ENCODE measurements around the gene CDHR5. TPM values are rescaled to one million over a fixed set of nuclear protein-coding genes. Genes with fewer than 3 reads are reported as not detected.

Gene CDHR5
- total and polyA plus RNA-seq, 2 experiments from 2014 or later, result 114 to 166 TPM

- TF ChIP-seq EZH2phosphoT487 (IDR thresholded peaks at IDR 0.05; ENCODE audit: low read depth, severe bottlenecking, unreplicated experiment) (no peak), EZH2 (IDR thresholded peaks at IDR 0.05; ENCODE audit: borderline replicate concordance) (no peak), CTCF (IDR thresholded peaks at IDR 0.05; ENCODE audit: poor library complexity) (no peak)
- 94% methylated on average over 18 of the region's 28 CpGs for WGBS (ENCODE audit: low lambda C conversion rate, missing lambda C conversion rate)
- peaks cover 5% of the 10 kb centered on the region for H3K4me1 ChIP-seq (ENCODE audit: insufficient read depth)
- peaks cover 17% of the 10 kb centered on the region for H4K20me1 ChIP-seq (ENCODE audit: insufficient read depth, poor library complexity, severe bottlenecking)
- H2AFZ ChIP-seq, result no peak overlapping the region
- no peak overlapping the region for H3K4me3 ChIP-seq
- no peaks in the 10 kb centered on the region for H3K36me3 ChIP-seq (replicated peaks; ENCODE audit: insufficient read depth, low read depth)
- H3K9me3 ChIP-seq (ENCODE audit: low read depth), result no peaks in the 10 kb centered on the region
- H3K9me2 ChIP-seq (replicated peaks; ENCODE audit: insufficient read depth), result no peaks in the 10 kb centered on the region
- DNase-seq (ENCODE audit: low spot score), result no peak
- H3K27me3 ChIP-seq, result no peaks in the 10 kb centered on the region
- H3K27ac ChIP-seq, result no peak overlapping the region
- no peak overlapping the region for H3K4me2 ChIP-seq
- no peaks in the 10 kb centered on the region for H3K79me2 ChIP-seq
Observed at GRCh38 chr11:609341-609811, 15.4 kb downstream of the CDHR5 start.

GRCh38 chr11:608791-609251 is 15.9 kb downstream of the CDHR5 start:
- Histone ChIP-seq H4K20me1 (ENCODE audit: insufficient read depth, poor library complexity, severe bottlenecking) (peaks cover 12% of the 10 kb centered on the region), H3K9me3 (ENCODE audit: low read depth) (no peaks in the 10 kb centered on the region), H3K36me3 (replicated peaks; ENCODE audit: insufficient read depth, low read depth) (no peaks in the 10 kb centered on the region), H3K4me2 (no peak overlapping the region), H3K9me2 (replicated peaks; ENCODE audit: insufficient read depth) (no peaks in the 10 kb centered on the region), H3K79me2 (no peaks in the 10 kb centered on the region), H3K4me1 (ENCODE audit: insufficient read depth) (peaks cover 2% of the 10 kb centered on the region), H3K27me3 (no peaks in the 10 kb centered on the region), H3K4me3 (no peak overlapping the region), H2AFZ (no peak overlapping the region), H3K27ac (no peak overlapping the region)
- TF ChIP-seq CTCF (IDR thresholded peaks at IDR 0.05; ENCODE audit: poor library complexity) (no peak), EZH2 (IDR thresholded peaks at IDR 0.05; ENCODE audit: borderline replicate concordance) (no peak)
- WGBS (ENCODE audit: low lambda C conversion rate, missing lambda C conversion rate), result 93% methylated on average over 25 of the region's 28 CpGs
- DNase-seq (ENCODE audit: low spot score), result no peak

GRCh38 chr11:607971-608659 is 16.6 kb downstream of the CDHR5 start:
- 96% methylated on average over 44 of the region's 45 CpGs for WGBS (ENCODE audit: low lambda C conversion rate, missing lambda C conversion rate)
- Histone ChIP-seq H3K27me3 (no peaks in the 10 kb centered on the region), H3K36me3 (replicated peaks; ENCODE audit: insufficient read depth, low read depth) (no peaks in the 10 kb centered on the region), H3K9me2 (replicated peaks; ENCODE audit: insufficient read depth) (no peaks in the 10 kb centered on the region), H4K20me1 (ENCODE audit: insufficient read depth, poor library complexity, severe bottlenecking) (peaks cover 8% of the 10 kb centered on the region), H3K4me2 (no peak overlapping the region), H3K4me1 (ENCODE audit: insufficient read depth) (no peaks in the 10 kb centered on the region), H3K4me3 (no peak overlapping the region), H3K27ac (no peak overlapping the region), H3K9me3 (ENCODE audit: low read depth) (no peaks in the 10 kb centered on the region), H3K79me2 (no peaks in the 10 kb centered on the region), H2AFZ (no peak overlapping the region)
- DNase-seq (ENCODE audit: low spot score), result no peak
- TF ChIP-seq EZH2 (IDR thresholded peaks at IDR 0.05; ENCODE audit: borderline replicate concordance), result no peak
- no peak for TF ChIP-seq EZH2phosphoT487 (IDR thresholded peaks at IDR 0.05; ENCODE audit: low read depth, severe bottlenecking, unreplicated experiment)
- TF ChIP-seq CTCF (IDR thresholded peaks at IDR 0.05; ENCODE audit: poor library complexity), result no peak
